ENCODE measurements around the gene CAMK1G.

Gene CAMK1G

GRCh38 chr1:209583408-209583807 is at the start of gene CAMK1G:
Gene CAMK1G (plus strand): TSS chr1:209583714. CDS start chr1:209594984, 11,270 bp downstream.
- no peak for DNase-seq (ENCODE audit: low read depth in 1 of 2, low spot score in 1 of 2)

GRCh38 chr1:209534496-209535250 is 48.8 kb upstream of the CAMK1G start:
- DNase-seq (ENCODE audit: low read depth in 1 of 2, low spot score in 1 of 2): no peak

- no peak for DNase-seq (ENCODE audit: low read depth in 1 of 2, low spot score in 1 of 2)
Measured at GRCh38 chr1:209536843-209537242, 46.7 kb upstream of the CAMK1G start.

- no peak for DNase-seq (ENCODE audit: low read depth in 1 of 2, low spot score in 1 of 2)
Measured at GRCh38 chr1:209537336-209538114, 46.0 kb upstream of the CAMK1G start.

GRCh38 chr1:209539576-209539975 is 43.9 kb upstream of the CAMK1G start:
- DNase-seq (ENCODE audit: low read depth in 1 of 2, low spot score in 1 of 2): no peak

GRCh38 chr1:209542585-209542984 is 40.9 kb upstream of the CAMK1G start:
- no peak for DNase-seq (ENCODE audit: low read depth in 1 of 2, low spot score in 1 of 2)

- no peak for DNase-seq (ENCODE audit: low read depth in 1 of 2, low spot score in 1 of 2)
Measured at GRCh38 chr1:209544098-209544497, 39.4 kb upstream of the CAMK1G start.

- DNase-seq (ENCODE audit: low read depth in 1 of 2, low spot score in 1 of 2): no peak
Measured at GRCh38 chr1:209545423-209545822, 38.1 kb upstream of the CAMK1G start.

GRCh38 chr1:209546390-209547085 is 37.0 kb upstream of the CAMK1G start:
- no peak for DNase-seq (ENCODE audit: low read depth in 1 of 2, low spot score in 1 of 2)

GRCh38 chr1:209547626-209548025 is 35.9 kb upstream of the CAMK1G start:
- no peak for DNase-seq (ENCODE audit: low read depth in 1 of 2, low spot score in 1 of 2)

GRCh38 chr1:209549443-209550205 is 33.9 kb upstream of the CAMK1G start:
- no peak for DNase-seq (ENCODE audit: low read depth in 1 of 2, low spot score in 1 of 2)

- no peak for DNase-seq (ENCODE audit: low read depth in 1 of 2, low spot score in 1 of 2)
Measured at GRCh38 chr1:209550519-209550918, 33.0 kb upstream of the CAMK1G start.

- DNase-seq (ENCODE audit: low read depth in 1 of 2, low spot score in 1 of 2): no peak
Measured at GRCh38 chr1:209552406-209553264, 30.9 kb upstream of the CAMK1G start.

- no peak for DNase-seq (ENCODE audit: low read depth in 1 of 2, low spot score in 1 of 2)
Measured at GRCh38 chr1:209554761-209555611, 28.5 kb upstream of the CAMK1G start.

- DNase-seq (ENCODE audit: low read depth in 1 of 2, low spot score in 1 of 2): no peak
Measured at GRCh38 chr1:209556162-209556690, 27.3 kb upstream of the CAMK1G start.

GRCh38 chr1:209557221-209557620 is 26.3 kb upstream of the CAMK1G start:
- DNase-seq (ENCODE audit: low read depth in 1 of 2, low spot score in 1 of 2): no peak

GRCh38 chr1:209560529-209560928 is 23.0 kb upstream of the CAMK1G start:
- no peak for DNase-seq (ENCODE audit: low read depth in 1 of 2, low spot score in 1 of 2)

GRCh38 chr1:209560952-209561351 is 22.6 kb upstream of the CAMK1G start:
- DNase-seq (ENCODE audit: low read depth in 1 of 2, low spot score in 1 of 2): no peak

GRCh38 chr1:209561532-209561931 is 22.0 kb upstream of the CAMK1G start:
- DNase-seq (ENCODE audit: low read depth in 1 of 2, low spot score in 1 of 2): no peak
